BE2C (cell line): ENCODE results near the gene SKP1.
A peak's percentile ranks its signal among the peaks of the same experiment; 100 is the strongest.

Source experiments
- DNase-seq: peaks from one replicate; pipeline ENCODE4 v3.0.0-alpha.2; 2020
- H3K27me3 ChIP-seq: fragments of 250-450 bp; sonication (Bioruptor Pico); 2 replicates; pipeline ENCODE4 v1.5.1; 2020; ENCODE audit warnings: mild to moderate bottlenecking
- H3K36me3 ChIP-seq: fragments of 250-450 bp; sonication (Bioruptor Pico); 2 replicates; pipeline ENCODE4 v1.5.1; 2020; ENCODE audit warnings: mild to moderate bottlenecking
- H3K4me1 ChIP-seq: fragments of 250-450 bp; sonication (Bioruptor Pico); 2 replicates; pipeline ENCODE4 v1.5.1; 2020
- H3K4me3 ChIP-seq: 2 replicates; pipeline ENCODE4 v1.5.1; 2011; ENCODE audit warnings: low read depth, low read length
- H3K9me3 ChIP-seq: fragments of 250-450 bp; sonication (Bioruptor Pico); 2 replicates; pipeline ENCODE4 v1.5.1; 2020
- TF ChIP-seq, protein P1 (sequence below): IDR thresholded peaks from 2 replicates; pipeline ENCODE4 v1.5.1; 2012; ENCODE audit warnings: mild to moderate bottlenecking, low read depth, low read length

SKP1 gene

DNA sequence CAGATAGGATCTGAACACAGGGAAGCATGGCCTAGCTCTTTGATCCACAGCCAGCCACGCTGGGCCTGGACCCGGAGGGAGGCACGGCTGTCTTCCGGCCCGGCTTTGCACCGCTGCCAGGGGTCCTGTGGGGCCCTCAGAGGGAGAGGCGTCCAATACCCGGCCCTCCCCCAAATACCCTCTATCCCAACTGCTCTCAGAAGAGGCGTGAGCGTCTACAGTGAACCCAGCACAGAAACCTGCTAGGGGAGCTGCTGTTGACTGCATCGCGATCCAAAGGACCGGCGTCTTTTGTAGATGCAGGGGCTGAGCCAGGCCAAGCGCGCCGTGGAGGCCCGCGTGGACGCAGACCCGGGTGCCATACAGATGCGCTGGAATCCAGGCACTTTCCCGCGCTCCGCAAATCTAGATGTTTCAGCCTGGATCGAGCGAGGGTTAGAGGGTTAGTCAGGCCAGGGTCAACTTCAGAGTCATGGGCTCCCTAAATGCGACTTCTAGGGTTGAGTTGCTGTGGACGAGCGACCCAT, 63.3 kb downstream of the SKP1 start:
- no peaks in the 10 kb centered on the region for H3K27me3 ChIP-seq
- no peaks in the 10 kb centered on the region for H3K9me3 ChIP-seq
- DNase-seq: no peak
- H3K4me1 ChIP-seq: peaks cover 26% of the 10 kb centered on the region
- TF ChIP-seq, protein P1, sequence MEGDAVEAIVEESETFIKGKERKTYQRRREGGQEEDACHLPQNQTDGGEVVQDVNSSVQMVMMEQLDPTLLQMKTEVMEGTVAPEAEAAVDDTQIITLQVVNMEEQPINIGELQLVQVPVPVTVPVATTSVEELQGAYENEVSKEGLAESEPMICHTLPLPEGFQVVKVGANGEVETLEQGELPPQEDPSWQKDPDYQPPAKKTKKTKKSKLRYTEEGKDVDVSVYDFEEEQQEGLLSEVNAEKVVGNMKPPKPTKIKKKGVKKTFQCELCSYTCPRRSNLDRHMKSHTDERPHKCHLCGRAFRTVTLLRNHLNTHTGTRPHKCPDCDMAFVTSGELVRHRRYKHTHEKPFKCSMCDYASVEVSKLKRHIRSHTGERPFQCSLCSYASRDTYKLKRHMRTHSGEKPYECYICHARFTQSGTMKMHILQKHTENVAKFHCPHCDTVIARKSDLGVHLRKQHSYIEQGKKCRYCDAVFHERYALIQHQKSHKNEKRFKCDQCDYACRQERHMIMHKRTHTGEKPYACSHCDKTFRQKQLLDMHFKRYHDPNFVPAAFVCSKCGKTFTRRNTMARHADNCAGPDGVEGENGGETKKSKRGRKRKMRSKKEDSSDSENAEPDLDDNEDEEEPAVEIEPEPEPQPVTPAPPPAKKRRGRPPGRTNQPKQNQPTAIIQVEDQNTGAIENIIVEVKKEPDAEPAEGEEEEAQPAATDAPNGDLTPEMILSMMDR: no peak
- H3K36me3 ChIP-seq: no peaks in the 10 kb centered on the region; the same call in 1 of the 2 replicates
- no peak overlapping the region for H3K4me3 ChIP-seq

DNA sequence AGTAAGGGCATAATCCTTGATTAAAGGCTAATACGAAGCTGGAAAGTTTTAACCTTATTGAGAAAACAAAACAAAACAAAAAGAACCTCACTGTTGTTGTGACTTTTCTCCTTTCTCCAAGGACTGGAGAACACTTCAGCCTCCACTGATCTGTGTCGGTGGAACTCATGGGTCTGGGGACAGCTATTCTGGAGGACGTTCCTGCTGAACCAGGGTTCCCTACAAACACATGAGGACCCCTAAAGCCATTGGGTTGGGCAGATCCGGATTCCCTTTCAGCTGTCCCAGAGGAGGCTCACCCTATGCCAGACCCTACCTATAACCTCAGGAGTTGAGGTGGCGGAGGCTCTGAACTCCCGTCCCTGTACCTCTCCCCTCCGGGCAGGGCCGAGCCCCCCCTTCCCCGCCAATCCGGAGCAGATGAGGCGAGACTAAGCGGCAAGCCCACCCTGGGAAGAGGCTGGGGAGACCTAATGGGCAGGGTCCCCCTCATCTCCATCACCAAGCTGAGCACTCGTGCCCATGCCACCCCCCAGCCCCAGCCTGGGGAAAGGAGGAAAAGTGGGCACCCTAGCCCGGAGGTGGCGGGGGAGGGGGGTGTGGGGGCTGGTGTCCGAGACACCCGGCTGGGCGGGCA, 63.9 kb downstream of the SKP1 start:
- H3K4me1 ChIP-seq: peaks cover 32% of the 10 kb centered on the region
- H3K27me3 ChIP-seq: no peaks in the 10 kb centered on the region
- H3K4me3 ChIP-seq: no peak overlapping the region
- TF ChIP-seq, protein P1: no peak
- H3K9me3 ChIP-seq: no peaks in the 10 kb centered on the region
- no peaks in the 10 kb centered on the region; the same call in 1 of the 2 replicates for H3K36me3 ChIP-seq
- DNase-seq: no peak

DNA sequence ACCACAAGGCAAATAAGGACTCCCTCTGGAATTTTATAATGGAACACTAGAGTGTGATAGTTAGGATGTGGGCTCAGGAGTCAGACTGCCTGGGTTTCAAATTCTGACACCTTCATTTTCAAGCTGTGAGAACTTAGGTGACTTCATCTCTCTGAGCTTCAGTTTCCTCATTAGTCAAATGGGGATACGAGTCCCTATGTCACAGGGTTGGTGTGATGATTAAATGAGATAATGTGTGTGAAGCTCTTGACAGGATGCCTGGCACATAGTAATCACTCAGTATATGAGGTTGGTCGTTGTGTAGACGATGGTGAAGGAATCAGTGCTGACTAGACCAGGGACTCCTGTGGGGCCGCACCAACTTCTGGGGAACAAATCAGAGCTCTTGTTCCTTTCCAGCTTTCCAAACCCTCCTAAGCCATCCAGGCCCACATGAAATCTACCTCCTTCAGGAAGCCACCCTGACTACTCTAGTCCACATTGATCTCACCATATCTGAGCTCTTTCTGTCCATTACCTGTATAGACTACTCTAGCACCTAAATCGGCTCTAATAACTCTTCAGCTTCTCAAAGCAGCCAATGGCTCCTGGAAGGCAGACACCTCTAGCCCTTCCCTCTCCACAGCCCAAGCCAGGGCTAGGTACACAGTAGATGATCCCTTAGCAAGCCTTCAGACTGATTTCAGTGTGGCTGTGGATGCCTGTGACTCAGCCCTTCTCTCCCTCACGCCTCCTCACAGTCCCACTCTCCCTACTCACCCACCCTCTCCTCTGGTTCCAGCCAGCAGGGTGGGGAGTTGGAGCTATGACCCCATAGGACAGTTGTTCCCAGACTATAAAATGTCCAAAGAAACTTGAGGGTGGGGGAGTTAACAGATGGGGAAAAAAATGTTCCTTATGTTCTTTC, 64.8 kb downstream of the SKP1 start:
- Histone ChIP-seq H3K36me3 (no peaks in the 10 kb centered on the region; the same call in 1 of the 2 replicates), H3K4me1 (peaks cover 35% of the 10 kb centered on the region), H3K4me3 (no peak overlapping the region), H3K27me3 (no peaks in the 10 kb centered on the region), H3K9me3 (no peaks in the 10 kb centered on the region)
- DNase-seq: no peak
- TF ChIP-seq, protein P1: no peak

DNA sequence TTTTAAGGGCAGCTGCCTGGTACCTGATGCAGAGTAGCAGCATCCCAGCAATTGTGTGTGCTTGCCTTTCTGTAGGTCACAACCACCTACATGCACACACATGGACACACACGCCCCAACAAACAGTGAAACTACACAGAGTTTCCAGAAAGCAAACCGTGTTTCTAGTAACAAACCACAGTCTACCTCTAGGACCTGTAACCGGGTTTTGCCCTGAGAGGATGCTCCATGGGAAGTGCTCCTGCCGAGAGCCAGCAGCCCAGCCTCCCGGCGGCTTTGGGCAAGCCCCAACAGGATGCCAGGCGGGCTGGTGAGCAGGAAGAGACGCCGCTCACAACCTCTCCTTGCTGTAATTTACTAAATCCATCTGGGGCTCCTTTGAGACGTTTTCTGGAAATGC, 66.4 kb downstream of the SKP1 start:
- Histone ChIP-seq H3K4me1 (peaks cover 48% of the 10 kb centered on the region), H3K27me3 (no peaks in the 10 kb centered on the region)
- DNase-seq: no peak

DNA sequence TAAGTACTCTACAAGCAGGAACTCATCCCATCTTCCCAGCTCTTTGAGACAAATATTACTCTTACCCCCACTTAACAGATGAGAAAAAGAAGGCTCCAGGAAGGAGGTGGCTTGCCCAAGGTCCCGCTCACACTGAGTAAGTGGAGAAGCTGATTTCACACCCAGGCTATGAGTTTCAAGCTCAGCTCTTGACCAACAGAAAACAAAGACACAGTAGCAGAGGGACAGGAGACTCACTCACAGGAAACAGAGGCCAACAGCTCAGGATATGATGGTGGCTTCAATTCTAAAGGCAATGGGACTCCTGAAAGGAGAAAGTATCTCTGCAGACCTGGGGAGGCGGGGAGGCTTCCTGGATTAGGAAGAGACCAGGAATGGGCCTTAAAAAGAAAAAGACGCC, 69.0 kb downstream of the SKP1 start:
- H3K9me3 ChIP-seq: no peaks in the 10 kb centered on the region
- no peaks in the 10 kb centered on the region for H3K27me3 ChIP-seq
- TF ChIP-seq, protein P1: no peak
- peaks cover 46% of the 10 kb centered on the region for H3K4me1 ChIP-seq
- 0 out of 2 replicates have a peak overlapping the region, but pooled peaks have one; percentile 1 for H3K4me3 ChIP-seq
- H3K36me3 ChIP-seq: no peaks in the 10 kb centered on the region
- no peak for DNase-seq

More for the DNA sequence above, 66.4 kb downstream of the SKP1 start:
- no peaks in the 10 kb centered on the region for H3K36me3 ChIP-seq
- no peak overlapping the region for H3K4me3 ChIP-seq
- TF ChIP-seq, protein P1: no peak
- H3K9me3 ChIP-seq: no peaks in the 10 kb centered on the region
